Measurements from ENCODE around the gene PROM1.

Gene PROM1

DNA sequence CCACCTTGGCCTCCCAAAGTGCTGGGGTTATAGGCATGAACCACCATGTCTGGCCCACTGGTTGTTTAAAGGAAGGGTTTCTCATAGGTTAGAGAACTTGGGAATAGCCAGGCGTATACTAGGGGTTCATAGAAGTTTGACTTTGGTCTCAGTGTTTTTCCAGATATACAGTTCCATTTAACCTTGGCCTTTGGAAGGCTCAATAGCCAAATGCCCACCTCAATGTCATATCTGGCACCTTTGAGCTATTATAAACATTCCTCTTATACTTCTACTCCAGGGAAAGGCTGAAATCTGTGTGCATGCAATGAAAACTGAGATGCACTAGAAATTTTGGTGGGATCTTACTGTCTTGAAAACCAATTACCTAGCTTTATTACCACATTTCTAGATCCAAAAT lies 47.5 kb upstream of the PROM1 start (continued):
- TF ChIP-seq ZNF558 (tag by site-specific recombination; IDR thresholded peaks at IDR 0.05), result no peak

DNA sequence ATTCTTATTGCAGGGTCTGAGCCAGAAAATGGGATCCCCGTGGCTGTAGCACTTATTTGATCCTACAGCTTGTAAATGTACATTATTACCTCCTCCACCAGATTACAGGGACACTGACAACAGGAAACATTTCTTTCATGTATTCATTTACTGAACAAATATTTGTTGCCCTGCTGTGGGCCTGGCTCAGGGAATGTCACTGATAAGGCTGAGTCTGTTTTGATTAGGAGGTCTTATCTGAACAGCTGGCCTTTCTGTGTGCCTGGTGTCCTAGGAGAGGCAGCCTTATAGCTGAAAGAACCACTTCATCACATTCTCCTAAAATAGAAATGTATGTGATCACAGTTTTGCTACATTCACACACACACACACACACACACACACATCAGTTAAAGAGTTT lies 45.5 kb upstream of the PROM1 start:
- Histone ChIP-seq H3K36me3 (ENCODE audit: control insufficient read depth in 2 of 2, insufficient read depth in 1 of 2, low read length in 2 of 2) (no peaks in the 10 kb centered on the region), H3K4me1 (ENCODE audit: control insufficient read depth, insufficient read depth, low read length) (0 out of 2 replicates have a peak, but pooled peaks cover 3% of the 10 kb centered on the region), H3K4me3 (ENCODE audit: low read depth, low read length) (no peak overlapping the region), H3K9me3 (ENCODE audit: control insufficient read depth, insufficient read depth, low read depth, low read length) (no peaks in the 10 kb centered on the region), H3K27ac (ENCODE audit: extremely low read depth, low read depth, low read length) (no peak overlapping the region)
- ChIA-PET POLR2A (no interaction called here), CTCF (interaction anchor here (0.6 kb wide), 1 partner anchor 99 kb away, joined by 4 read pairs; no protein-coding TSS in a partner anchor)
- TF ChIP-seq ZNF624 (tag by site-specific recombination; IDR thresholded peaks at IDR 0.05) (no peak), ZSCAN23 (tag by site-specific recombination; IDR thresholded peaks at IDR 0.05) (no peak), ZNF184 (tag by site-specific recombination; IDR thresholded peaks at IDR 0.05) (no peak), FEZF1 (tag by site-specific recombination; IDR thresholded peaks at IDR 0.05) (no peak), ZNF747 (tag by site-specific recombination; IDR thresholded peaks at IDR 0.05) (no peak), ZNF670 (tag by site-specific recombination; IDR thresholded peaks at IDR 0.05; ENCODE audit: low read depth) (no peak), ZNF626 (tag by site-specific recombination; IDR thresholded peaks at IDR 0.05) (no peak), ZNF529 (tag by site-specific recombination; IDR thresholded peaks at IDR 0.05; ENCODE audit: insufficient replicate concordance) (no peak), ZBTB8A (tag by site-specific recombination; IDR thresholded peaks at IDR 0.05) (no peak), ZNF555 (tag by site-specific recombination; conservative IDR thresholded peaks at IDR 0.05) (no peak), ZNF133 (tag by site-specific recombination; IDR thresholded peaks at IDR 0.05) (no peak)
- TF ChIP-seq, protein P1, sequence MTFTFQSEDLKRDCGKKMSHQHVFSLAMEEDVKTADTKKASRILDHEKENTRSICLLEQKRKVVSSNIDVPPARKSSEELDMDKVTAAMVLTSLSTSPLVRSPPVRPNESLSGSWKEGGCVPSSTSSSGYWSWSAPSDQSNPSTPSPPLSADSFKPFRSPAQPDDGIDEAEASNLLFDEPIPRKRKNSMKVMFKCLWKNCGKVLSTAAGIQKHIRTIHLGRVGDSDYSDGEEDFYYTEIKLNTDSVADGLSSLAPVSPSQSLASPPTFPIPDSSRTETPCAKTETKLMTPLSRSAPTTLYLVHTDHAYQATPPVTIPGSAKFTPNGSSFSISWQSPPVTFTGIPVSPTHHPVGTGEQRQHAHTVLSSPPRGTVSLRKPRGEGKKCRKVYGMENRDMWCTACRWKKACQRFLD (tag by site-specific recombination; IDR thresholded peaks at IDR 0.05), result no peak
- TF ChIP-seq, protein P2, sequence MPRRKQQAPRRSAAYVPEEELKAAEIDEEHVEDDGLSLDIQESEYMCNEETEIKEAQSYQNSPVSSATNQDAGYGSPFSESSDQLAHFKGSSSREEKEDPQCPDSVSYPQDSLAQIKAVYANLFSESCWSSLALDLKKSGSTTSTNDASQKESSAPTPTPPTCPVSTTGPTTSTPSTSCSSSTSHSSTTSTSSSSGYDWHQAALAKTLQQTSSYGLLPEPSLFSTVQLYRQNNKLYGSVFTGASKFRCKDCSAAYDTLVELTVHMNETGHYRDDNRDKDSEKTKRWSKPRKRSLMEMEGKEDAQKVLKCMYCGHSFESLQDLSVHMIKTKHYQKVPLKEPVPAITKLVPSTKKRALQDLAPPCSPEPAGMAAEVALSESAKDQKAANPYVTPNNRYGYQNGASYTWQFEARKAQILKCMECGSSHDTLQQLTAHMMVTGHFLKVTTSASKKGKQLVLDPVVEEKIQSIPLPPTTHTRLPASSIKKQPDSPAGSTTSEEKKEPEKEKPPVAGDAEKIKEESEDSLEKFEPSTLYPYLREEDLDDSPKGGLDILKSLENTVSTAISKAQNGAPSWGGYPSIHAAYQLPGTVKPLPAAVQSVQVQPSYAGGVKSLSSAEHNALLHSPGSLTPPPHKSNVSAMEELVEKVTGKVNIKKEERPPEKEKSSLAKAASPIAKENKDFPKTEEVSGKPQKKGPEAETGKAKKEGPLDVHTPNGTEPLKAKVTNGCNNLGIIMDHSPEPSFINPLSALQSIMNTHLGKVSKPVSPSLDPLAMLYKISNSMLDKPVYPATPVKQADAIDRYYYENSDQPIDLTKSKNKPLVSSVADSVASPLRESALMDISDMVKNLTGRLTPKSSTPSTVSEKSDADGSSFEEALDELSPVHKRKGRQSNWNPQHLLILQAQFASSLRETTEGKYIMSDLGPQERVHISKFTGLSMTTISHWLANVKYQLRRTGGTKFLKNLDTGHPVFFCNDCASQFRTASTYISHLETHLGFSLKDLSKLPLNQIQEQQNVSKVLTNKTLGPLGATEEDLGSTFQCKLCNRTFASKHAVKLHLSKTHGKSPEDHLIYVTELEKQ (tag by site-specific recombination; IDR thresholded peaks at IDR 0.05; ENCODE audit: borderline replicate concordance), result no peak

DNA sequence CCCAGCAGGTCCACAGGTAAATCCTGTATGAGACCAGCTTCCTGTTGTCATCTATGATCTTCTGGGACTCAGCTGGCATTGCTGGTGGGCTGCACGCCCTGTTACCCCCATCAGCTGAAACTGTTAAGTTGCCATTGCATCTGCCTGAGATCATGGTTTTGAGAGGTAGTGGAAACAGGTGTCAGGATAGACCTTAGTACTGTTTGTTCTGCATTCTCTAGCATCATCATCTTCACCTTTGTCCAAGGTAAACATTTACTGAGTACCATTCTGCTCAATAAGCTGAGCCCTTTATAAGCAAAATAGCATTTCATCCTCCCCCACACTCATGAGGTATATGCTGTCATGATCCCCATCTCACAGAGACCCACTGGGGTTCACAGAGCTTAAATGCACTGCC lies 42.9 kb upstream of the PROM1 start:
- ChIA-PET POLR2A (no interaction called here), CTCF (interaction anchor here (0.6 kb wide), 1 partner anchor 1871 kb away, joined by 3 read pairs; no protein-coding TSS in a partner anchor)
- Histone ChIP-seq H3K27ac (ENCODE audit: extremely low read depth, low read depth, low read length) (no peak overlapping the region), H3K36me3 (ENCODE audit: control insufficient read depth in 2 of 2, insufficient read depth in 1 of 2, low read length in 2 of 2) (no peaks in the 10 kb centered on the region), H3K4me1 (ENCODE audit: control insufficient read depth, insufficient read depth, low read length) (0 out of 2 replicates have a peak, but pooled peaks cover 3% of the 10 kb centered on the region), H3K4me3 (ENCODE audit: low read depth, low read length) (no peak overlapping the region), H3K9me3 (ENCODE audit: control insufficient read depth, insufficient read depth, low read depth, low read length) (no peaks in the 10 kb centered on the region)
- TF ChIP-seq, protein P3, sequence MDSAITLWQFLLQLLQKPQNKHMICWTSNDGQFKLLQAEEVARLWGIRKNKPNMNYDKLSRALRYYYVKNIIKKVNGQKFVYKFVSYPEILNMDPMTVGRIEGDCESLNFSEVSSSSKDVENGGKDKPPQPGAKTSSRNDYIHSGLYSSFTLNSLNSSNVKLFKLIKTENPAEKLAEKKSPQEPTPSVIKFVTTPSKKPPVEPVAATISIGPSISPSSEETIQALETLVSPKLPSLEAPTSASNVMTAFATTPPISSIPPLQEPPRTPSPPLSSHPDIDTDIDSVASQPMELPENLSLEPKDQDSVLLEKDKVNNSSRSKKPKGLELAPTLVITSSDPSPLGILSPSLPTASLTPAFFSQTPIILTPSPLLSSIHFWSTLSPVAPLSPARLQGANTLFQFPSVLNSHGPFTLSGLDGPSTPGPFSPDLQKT (IDR thresholded peaks at IDR 0.05; ENCODE audit: borderline replicate concordance, low read depth, low read length), result no peak
- TF ChIP-seq ZNF707 (tag by site-specific recombination; IDR thresholded peaks at IDR 0.05) (no peak), ZNF157 (tag by site-specific recombination; IDR thresholded peaks at IDR 0.05) (no peak)
- TF ChIP-seq, protein P4, sequence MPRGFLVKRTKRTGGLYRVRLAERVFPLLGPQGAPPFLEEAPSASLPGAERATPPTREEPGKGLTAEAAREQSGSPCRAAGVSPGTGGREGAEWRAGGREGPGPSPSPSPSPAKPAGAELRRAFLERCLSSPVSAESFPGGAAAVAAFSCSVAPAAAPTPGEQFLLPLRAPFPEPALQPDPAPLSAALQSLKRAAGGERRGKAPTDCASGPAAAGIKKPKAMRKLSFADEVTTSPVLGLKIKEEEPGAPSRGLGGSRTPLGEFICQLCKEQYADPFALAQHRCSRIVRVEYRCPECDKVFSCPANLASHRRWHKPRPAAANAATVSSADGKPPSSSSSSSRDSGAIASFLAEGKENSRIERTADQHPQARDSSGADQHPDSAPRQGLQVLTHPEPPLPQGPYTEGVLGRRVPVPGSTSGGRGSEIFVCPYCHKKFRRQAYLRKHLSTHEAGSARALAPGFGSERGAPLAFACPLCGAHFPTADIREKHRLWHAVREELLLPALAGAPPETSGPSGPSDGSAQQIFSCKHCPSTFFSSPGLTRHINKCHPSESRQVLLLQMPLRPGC (tag by site-specific recombination; IDR thresholded peaks at IDR 0.05), result no peak
